ENCODE data around the gene CLHC1.
"Not testable (repeated sequence)": the region's sequence is repeated elsewhere in the genome, so short reads cannot be mapped to it uniquely, and the experiment has no call there.

Gene CLHC1

DNA sequence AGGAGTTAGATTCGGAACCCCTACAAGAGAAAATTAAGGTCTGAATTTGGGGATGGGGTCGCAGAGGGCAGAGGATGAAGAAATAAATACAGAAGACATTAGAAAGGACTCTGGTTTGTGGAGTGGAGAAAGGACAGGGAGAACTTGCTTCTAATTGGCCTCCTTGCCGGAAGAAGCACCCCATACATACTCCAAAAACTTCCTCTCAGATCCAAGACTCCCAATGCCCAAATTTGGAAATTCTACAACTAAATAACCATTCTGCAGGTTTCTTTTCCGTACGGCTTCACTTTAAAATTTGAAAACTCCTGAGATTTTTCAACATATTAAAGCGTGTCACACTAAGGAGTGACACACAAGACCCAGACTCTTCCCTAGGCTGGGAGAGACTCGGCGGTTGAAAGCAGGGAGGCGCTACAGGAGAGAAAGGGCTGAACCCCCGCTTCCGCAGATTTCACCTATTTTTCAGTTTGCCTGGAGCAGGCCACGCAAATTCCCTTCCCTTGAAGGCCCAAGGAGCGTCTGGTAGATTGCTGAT is 478 bp downstream of the CLHC1 start:
- no peak for DNase-seq

DNA sequence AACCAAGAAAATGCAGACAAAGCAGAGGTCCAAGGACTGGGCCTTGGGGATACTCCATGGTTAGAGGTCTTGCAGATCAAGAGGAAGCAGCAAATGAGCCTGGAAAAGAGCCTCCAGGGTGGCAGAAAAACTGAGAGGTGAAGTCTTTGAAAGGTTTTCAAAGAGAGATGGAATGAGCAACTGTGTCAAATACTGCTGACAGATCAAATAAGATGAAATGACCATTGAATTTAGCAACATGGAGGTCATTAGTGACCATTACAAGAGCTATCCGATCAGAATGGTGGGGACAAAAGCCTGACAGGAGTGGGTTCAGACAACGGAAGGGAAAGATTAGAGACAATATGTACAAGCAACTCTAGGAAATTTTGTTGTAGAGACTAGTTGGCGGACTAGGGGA is 1.5 kb downstream of the CLHC1 start:
- no peak for DNase-seq

DNA sequence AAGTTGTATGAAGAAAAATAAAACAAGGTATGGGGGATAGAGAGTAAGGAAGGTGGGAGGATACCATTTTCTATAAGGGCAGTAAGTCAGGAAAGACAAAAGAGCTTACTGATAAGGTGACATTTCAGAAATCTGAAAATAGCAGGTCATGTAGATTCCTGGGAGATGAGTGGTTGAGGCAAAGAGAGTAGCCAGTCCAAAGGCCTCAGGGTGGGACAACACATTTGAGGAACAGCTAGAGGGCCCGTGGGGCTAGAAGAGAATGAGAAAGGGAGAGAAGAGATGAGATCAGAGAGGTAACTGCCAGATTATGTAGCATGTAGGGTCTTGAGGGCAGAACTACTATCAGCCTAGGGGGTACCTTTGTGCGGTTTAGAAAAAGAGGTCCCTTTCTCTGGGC is 2.9 kb downstream of the CLHC1 start:
- no peak for DNase-seq

DNA sequence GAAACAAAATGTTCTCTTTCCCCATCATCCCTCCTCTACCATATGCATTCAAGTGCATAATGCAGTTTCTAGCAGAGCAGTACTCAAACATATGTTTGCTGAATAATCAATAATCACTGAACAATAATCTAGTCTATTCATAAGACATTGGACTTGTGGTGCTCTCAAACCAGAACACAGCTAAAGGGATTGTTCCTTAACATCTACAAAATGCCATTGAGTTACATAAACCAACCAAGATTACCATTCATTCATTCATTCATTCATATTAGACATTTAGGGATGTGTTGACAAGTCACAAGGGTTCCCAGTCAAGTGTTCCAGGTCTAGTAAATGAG is 3.9 kb downstream of the CLHC1 start:
- DNase-seq, result peak; percentile 13

DNA sequence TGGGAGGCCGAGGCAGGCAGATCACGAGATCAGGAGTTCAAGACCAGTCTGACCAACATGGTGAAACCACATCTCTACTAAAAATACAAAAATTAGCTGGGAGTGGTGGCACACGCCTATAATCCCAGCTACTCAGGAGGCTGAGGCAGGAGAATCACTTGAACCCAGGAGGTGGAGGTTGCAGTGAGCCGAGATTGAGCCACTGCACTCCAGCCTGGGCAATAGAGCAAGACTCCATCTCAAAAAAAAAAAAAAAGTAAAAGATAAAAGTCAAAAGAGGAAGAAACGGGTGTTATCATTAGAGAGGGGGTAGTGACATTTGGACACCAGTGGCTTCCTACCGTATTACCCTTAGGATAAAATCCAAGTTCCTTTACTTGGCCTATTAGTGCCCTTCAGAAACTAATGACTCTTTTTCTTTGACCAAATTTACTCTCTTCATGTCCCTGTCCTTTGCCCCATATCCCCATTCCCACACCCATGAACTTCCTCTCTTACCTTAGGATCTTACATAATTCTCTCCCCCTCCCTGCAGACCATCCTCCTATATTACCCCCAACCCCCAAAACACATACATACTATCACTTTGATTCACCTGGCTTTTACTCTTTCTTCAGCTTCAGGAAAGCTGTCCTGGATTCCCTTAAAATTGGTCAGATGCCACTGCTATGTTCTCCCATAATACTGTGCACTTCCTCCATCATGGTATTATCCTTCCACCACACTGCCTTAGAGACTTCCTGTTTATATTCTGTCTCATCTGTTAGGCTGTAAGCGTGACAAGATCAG is 4.5 kb downstream of the CLHC1 start:
- not testable (repeated sequence) for DNase-seq

DNA sequence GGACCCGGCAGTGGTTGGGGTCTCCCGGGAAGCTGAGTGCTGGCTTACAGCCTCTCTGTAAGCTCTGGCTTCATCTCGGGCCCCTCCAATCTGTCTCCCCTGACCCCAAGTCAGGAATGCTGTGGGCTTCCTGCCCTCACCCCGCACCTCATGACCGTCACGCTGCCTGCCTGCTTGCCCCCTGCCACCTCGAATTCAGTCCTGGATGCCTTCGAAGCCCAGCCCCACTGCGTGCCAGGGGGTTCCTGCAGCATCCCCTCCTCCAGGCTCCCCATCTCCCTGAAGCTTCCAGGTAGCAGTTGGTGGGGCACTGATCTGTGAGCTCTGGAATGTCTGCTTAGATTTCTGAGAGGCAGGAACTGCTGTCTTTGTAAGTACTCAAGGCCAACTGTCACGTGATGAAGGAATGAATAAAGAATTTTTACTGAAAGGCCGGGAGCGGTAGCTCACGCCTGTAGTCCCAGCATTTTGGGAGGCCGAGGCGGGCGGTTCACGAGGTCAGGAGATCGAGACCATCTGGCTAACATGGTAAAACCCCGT is 6.5 kb downstream of the CLHC1 start:
- DNase-seq, result no peak

DNA sequence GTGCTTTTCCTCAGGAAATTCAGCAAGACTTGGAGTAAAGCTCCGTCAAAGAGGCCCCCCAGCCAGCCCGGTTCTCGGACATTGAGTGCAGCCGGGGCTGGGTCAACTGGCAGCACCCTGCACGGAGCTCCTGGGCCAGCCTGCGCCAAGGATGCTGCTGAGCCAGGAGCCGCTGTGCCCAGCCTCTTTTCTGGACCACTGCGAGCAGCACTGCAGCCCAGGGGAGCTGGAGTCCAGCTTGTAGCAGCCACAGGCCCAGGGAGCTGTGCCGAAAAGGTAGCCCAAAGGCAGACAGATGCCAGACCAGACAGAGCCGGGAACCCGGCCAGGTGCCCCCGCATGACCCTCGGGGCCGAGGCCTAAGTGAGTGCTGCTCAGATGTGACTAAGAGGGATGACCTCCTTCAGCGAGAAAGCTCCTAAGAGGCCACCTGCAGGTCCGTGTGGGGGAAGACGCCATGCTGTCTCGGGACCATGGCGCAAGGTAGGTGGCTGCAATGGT is 7.3 kb downstream of the CLHC1 start:
- DNase-seq, result no peak

DNA sequence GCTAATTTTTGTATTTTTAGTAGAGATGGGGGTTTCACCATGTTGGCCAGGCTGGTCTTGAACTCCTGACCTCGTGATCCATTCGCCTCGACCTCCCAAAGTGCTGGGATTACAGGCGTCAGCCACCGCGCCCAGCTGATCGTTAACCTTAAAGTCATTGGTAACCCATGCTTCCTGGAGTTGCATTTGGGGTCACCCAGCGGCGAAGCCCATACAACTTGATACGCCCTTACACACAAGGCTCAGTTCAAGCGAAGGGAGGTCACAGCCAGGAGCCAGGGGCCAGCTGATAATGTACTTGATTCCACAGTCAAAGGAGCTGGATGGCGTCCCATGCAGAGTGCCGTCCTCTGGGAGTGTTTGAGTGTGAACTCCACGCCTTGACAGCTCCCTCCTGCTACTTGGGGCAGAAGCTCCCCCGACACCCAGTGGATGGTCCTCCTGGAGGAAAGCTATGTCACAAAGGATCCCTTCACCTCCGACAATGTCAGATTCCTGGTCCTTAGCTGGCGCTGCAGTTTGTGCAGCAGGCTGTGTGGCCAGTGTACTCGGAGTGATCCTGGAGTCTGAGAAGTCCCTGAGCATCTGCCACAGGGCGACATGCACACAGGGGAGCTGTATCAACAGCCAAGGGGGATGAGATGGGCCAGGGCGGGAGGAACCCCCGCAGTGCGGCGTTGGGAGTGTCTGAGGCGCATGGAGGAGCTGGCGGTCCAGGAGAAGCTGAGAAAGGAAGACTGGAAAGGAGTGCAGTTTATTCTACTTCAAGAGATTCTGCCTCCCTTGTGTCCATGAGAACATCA is 7.9 kb downstream of the CLHC1 start:
- peak; percentile 35 for DNase-seq

DNA sequence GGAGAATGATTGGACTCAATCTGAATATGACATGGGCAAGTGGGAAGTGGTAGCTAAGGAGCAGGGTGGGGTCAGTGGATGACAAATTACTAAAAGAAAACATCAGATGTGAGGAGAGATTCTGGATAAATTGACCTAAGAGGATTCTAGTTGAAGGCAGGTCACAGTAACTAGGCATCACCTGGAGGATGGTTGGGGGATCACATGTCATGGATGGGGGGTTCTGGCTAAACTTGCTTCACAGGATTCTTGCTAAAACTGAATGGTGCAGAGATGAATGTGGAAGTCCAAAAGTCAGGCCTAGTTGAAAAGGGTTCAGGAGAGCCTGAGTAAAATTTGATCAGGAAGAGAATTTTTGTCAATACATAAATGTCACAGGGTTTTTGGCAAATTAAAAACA is 18.3 kb downstream of the CLHC1 start:
- DNase-seq, result no peak

DNA sequence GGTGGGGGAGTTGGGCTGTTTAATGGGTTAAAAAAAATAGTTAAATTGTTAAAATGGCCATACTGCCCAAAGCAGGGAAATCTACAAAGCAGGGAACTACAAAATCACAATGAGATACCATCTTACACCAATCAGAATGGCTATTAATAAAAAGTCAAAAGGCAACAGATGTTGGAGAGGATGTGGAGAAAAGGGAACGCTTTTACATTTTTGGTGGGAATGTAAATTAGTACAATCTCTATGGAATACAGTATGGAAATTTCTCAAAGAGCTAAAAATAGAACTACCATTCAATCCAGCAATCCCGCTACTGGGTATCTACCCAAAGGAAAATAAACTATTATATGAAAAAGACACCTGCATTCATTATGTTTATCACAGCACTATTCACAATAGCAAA is 27.1 kb downstream of the CLHC1 start:
- no peak for DNase-seq

DNA sequence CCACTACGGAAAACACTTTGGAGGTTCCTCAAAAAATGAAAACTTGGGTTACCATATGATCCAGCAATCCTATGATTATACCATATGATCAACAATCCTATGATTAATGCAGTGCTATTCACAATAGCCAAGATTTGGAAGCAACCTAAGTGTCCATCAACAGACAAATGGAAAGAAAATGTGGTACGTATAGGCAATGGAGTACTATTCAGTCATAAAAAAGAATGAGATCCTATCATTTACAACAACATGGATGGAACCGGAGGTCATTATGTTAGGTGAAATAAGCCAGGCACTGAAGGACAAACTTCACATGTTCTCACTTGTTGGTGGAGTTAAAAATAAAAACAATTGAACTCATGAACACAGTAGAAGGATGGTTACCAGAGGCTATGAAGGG is 27.6 kb downstream of the CLHC1 start:
- no peak for DNase-seq

DNA sequence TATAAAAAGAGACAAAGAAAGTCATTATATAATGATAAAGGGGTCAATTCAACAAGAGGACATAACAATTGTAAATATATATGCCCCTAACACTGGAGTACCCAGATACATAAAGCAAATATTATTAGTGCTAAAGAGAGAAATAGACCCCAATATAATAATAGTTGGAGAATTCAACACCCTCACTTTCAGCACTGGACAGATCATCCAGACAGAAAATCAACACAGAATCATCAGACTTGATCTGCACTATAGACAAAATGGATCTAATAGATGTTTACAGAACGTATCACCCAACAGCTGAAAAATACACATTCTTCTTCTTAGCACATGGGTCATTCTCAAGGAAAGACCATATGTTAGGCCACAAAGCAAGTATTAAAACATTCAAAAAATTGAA is 31.7 kb downstream of the CLHC1 start:
- DNase-seq, result no peak

DNA sequence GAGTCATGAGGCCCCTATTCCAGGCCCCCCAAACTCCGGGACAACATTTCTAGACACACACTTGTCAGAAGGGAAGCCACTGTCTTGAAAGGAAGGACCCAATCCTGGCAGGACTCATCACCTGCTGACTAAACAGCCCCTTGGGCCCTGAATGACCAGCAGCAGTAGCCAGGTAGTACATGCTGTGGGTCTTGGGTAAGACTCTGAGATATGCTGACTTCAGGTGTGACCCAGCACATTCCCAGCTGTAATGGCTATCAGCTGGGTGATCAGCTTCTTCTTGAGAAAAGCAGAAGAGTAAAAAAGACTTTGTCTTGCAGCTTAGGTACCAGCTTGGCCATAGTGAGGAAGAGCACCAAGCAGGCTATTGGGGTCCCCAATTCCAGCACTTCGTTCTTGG is 35.6 kb downstream of the CLHC1 start:
- no peak for DNase-seq

DNA sequence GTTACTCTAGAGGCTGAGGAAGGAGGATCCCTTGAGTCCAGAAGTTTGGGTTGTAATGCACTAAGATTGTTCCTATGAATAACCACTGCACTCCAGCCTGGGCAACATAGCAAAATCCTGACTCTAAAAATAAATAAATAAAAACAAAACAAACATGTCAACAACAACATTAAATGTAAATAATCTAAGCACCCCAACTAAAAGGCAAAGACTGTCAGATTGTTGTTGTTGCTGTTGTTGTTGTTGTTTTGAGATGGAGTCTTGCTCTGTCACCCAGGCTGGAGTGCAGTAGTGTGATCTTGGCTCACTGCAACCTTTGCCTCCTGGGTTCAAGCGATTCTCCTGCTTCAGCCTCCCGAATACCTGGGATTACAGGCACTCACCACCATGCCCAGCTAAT is 40.2 kb downstream of the CLHC1 start:
- DNase-seq, result not testable (repeated sequence)

DNA sequence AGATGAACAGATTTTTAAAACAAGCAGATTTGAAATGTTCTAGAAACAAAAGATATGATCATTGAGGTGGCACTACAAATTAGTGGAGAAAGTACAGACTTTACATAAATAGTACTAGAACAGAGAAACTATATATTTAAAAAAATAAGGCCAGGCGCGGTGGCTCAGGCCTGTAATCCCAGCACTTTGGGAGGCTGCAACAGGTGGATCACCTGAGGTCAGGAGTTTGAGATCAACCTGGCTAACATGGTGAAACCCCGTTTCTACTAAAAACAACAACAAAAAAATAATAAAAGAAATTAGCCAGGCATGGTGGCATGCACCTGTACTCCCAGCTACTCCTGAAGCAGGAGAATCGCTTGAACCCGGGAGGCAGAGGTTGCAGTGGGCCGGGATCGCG is 45.3 kb downstream of the CLHC1 start:
- DNase-seq, result not testable (repeated sequence)

DNA sequence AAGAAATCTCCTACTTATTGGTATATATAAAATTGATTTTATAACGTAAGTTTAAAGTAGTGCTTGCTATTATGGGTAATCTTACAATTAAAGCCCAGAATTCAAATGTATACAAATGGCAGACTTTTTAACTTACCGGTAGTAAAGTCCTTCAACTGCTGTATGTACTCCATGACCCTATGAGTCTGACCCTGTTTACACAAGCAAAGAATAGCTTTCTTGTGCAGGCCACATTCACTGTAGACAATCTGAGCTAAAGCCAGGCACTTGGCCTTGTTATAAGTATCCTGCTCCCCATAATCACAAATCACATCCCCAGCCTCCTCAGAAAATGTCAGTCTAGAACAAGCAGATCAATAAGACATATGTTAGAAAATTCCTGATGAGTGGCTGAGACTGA is 51.7 kb downstream of the CLHC1 start:
- no peak for DNase-seq

DNA sequence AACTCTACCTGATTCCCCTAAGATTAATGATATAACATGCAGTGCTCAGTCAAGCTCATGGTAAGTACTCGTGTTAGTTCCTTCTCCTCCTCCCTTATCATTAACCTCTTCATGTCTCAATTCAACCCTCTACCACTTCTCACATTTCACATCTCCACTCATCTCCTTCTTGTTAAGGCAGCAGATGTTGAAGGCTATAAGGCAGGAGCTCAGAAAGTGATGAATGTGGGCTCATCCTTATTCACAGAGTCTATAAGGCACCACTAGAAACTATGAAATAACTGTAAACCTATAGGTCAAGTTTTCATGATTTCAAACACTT is 56.0 kb downstream of the CLHC1 start:
- no peak for DNase-seq

DNA sequence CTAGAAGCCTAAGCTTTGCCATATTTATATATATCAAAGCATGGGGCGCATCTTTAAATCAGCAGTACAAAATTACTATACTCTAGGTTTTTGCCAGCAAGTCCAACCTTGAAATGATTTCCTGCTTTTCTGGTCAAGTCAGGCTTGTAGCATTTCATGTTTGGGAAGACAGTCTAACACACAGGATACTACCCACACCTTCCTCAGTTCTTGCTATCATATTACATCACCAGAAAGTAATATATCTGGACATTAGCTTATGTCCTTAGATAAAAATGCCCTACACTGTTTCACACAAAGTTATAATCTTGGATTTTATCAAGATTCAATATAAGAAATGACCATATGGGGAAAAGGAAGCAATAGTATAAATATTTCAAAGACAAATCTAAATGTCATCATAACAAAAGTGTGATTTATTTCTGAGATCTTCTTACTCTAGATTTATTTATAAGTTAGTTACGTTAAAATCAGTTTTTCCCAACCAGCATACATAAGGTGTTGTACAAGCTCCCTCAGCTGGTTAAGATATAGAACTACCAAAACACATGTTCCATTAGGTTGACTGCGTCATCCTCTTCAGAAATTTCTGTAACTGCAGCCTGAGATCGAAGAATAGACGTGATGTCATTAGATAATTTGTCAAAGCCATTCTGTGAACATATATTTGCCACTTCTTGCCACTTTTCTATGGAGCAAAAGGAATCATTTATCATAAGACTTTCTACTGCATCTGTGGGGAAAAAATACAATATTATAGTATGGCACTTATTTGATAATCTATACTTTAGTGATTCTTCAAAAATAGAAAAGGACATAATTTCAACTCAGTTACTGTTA is 56.6 kb downstream of the CLHC1 start:
- peak; percentile 66 for DNase-seq

DNA sequence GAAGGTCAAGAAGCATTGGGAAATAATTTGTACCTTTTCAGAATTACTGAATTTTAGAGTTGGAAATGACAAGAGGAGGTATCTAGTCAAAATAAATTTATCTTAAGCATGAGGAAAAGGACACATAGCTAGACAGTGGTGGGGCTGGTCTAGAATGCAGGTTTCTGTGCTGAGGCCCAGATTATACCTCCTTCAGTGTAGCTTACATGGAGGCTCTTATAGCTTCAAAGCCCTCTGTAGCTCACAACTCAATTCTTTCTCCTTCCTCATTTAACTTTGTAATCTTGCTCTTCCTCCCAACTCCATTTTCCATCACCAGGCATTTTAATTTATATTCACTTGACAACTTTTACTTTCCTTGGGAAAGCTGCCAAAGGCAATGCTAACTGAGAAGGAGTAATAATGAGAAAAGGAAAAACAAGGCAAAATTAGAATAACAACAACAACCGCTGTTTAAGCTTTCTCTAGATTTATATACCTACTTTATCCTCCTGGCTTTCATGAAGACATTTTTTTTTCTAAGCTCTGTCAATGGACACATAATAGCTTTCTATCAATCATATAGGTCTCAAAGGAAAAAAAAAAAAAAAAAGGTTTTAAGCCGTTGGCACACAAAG is 58.5 kb downstream of the CLHC1 start:
- DNase-seq, result no peak

DNA sequence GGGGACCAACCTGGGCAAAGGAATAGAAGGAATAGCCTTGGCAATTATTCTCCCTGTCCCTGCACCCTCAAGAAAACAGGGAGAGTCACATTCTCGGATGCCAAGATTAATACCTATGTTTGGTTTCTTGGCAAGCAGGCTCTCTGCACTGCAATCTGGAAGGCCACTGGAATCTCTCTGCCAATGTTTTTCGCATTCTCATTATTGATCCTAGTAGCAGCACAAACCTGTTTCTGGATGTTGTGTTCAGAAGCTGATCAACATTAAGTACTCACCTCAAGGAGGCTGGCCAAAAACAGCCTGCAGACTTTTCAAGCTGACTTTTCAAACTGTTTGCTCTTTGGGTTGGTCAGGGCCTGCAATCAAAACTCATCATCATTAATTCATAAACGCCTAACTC is 62.2 kb downstream of the CLHC1 start:
- no peak for DNase-seq

DNA sequence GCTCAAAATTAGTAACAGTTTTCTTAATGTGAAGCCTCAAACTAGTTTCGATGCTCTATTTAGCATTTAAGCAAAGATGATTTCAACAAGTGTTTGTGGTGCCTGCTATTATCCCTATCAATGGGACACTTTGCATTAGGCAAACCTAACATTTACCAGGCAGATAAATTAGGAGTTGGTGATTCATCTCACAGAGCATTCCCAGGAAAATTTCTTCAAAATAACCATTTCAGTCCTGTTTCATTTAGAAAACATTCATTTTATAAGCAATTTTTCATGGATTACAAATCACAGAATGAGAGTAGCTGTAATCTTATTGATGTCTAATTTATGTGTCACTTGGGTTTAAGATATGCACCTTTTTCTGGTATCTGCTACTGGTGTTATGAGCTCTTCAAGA is 62.7 kb downstream of the CLHC1 start:
- DNase-seq, result no peak
